Gastrocnemius medialis (tissue), 4 donors: Measurements from ENCODE around the gene MEP1A. TPM values are rescaled to one million over a fixed set of nuclear protein-coding genes. Genes with fewer than 3 reads are reported as not detected.
"Not testable (repeated sequence)": the region's sequence is repeated elsewhere in the genome, so short reads cannot be mapped to it uniquely, and the experiment has no call there.

ENCODE experiments used
- ATAC-seq, 2 donors: fragments of 150-250 bp; one replicate each; pipeline ENCODE4 v1.9.1; 2016
- DNase-seq, 2 donors: peaks; one replicate each; pipeline ENCODE4 v3.0.0-alpha.2; 2019
- H3K27ac ChIP-seq, 4 donors: fragments of 200-600 bp; sonication (generic); 1 replicate in 1 of 4; 2 replicates in 3 of 4; pipeline ENCODE4 v1.5.1; 2016 to 2018; ENCODE audit warnings: mild to moderate bottlenecking in 2 of 4, moderate library complexity in 1 of 4
- H3K27me3 ChIP-seq, 3 donors: fragments of 200-600 bp; sonication (generic) in 2 of 3; 1 replicate in 1 of 3; 2 replicates in 2 of 3; pipeline versions ENCODE4 v1.5.1 to v1.6.0; 2016 to 2019; ENCODE audit warnings: mild to moderate bottlenecking in 1 of 3, moderate library complexity in 1 of 3
- H3K36me3 ChIP-seq, 2 donors: fragments of 200-600 bp; sonication (generic) in 1 of 2; one replicate each; pipeline ENCODE4 v1.5.1; 2017 to 2018
- H3K4me1 ChIP-seq, 2 donors: fragments of 200-600 bp; sonication (generic) in 1 of 2; one replicate each; pipeline ENCODE4 v1.5.1; 2016 to 2017; ENCODE audit warnings: mild to moderate bottlenecking in 2 of 2
- H3K4me3 ChIP-seq, 4 donors: fragments of 200-600 bp; sonication (generic) in 3 of 4; 1 replicate in 1 of 4; 2 replicates in 3 of 4; pipeline ENCODE4 v1.5.1; 2016 to 2019; ENCODE audit warnings: mild to moderate bottlenecking in 2 of 4
- H3K9me3 ChIP-seq, 3 donors: fragments of 200-600 bp; sonication (generic) in 2 of 3; 1 replicate in 1 of 3; 2 replicates in 2 of 3; pipeline ENCODE4 v1.5.1; 2016 to 2019
- POLR2A ChIP-seq, 2 donors: fragments of 450-650 bp; IDR thresholded peaks; one replicate each; pipeline ENCODE4 v1.6.1; 2017; ENCODE audit warnings: antibody characterized with exemption in 2 of 2, mild to moderate bottlenecking in 2 of 2, moderate library complexity in 2 of 2
- in situ Hi-C, 4 donors: fragments of 200-750 bp; cut with MboI; loops; one replicate each; pipeline versions ENCODE4 v1.15.0 to v1.8.0; 2017; ENCODE audit warnings: low sequenced_read_pairs in 4 of 4
- intact Hi-C: fragments of 100-400 bp; cut with DNase I; formaldehyde crosslinking; loops from one replicate; pipeline ENCODE4 v1.15.1; 2023; ENCODE audit warnings: low total_unique reads
- total RNA-seq, 4 donors: library from RNA; depleted of rRNA; stranded (reverse); fragments of >200 nt; gene quantifications; one replicate each; pipeline versions ENCODE4 v1.1.0 to v1.2.3, GENCODE V29; 2016
- TF ChIP-seq, protein P1 (sequence below), 5 experiments: fragments of 450-650 bp in 3 of 5; fragments of 200-600 bp in 2 of 5; sonication (generic) in 2 of 5; IDR thresholded peaks in 4 of 5; conservative IDR thresholded peaks in 1 of 5; 1 replicate in 4 of 5; 2 replicates in 1 of 5; pipeline ENCODE4 v1.5.1; 2016 to 2019; ENCODE audit warnings: antibody characterized with exemption in 5 of 5, mild to moderate bottlenecking in 3 of 5, moderate library complexity in 3 of 5

MEP1A gene
- total RNA-seq, 4 donors from 2014 or later: 1.00 TPM; not detected in 3

DNA sequence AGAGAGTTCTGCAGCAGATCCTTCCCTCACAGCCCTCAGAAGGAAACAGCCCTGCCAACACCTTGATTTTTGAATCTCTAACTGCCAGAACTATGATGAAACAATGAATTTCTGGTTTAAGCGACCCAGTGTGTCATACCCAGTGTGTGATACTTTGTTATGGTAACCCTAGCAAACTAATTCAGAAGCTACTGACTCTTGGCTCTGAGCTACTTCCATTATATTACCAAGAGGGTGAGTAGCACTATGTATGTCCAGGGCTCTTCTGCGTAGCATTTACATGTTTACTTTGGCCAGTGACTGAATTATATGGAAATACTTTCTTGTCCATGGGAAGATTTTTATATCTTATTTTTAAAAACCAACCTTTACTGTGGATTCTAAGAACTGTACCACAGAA, 29.7 kb upstream of the MEP1A start:
- Histone ChIP-seq H3K36me3 (no peaks in the 10 kb centered on the region), H3K4me1 (peaks cover 0 to 3% of the 10 kb centered on the region in 2 donors), H3K27ac (no peak overlapping the region), H3K27me3 (no peaks in the 10 kb centered on the region), H3K9me3 (peaks cover 0 to 5% (median 0%) of the 10 kb centered on the region in 3 donors), H3K4me3 (no peak overlapping the region)
- TF ChIP-seq, protein P1, sequence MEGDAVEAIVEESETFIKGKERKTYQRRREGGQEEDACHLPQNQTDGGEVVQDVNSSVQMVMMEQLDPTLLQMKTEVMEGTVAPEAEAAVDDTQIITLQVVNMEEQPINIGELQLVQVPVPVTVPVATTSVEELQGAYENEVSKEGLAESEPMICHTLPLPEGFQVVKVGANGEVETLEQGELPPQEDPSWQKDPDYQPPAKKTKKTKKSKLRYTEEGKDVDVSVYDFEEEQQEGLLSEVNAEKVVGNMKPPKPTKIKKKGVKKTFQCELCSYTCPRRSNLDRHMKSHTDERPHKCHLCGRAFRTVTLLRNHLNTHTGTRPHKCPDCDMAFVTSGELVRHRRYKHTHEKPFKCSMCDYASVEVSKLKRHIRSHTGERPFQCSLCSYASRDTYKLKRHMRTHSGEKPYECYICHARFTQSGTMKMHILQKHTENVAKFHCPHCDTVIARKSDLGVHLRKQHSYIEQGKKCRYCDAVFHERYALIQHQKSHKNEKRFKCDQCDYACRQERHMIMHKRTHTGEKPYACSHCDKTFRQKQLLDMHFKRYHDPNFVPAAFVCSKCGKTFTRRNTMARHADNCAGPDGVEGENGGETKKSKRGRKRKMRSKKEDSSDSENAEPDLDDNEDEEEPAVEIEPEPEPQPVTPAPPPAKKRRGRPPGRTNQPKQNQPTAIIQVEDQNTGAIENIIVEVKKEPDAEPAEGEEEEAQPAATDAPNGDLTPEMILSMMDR (IDR thresholded peaks at IDR 0.05 in 4 of 5, conservative IDR thresholded peaks at IDR 0.05 in 1 of 5): no peak
- TF ChIP-seq POLR2A (IDR thresholded peaks at IDR 0.05): no peak
- ATAC-seq (no peak), DNase-seq (no peak)
- intact Hi-C loops: no loop called here
- in situ Hi-C loops: no loop called here

GRCh38 chr6:46764280-46764679, 28.9 kb upstream of the MEP1A start:
- H3K27ac ChIP-seq, H3K27me3 ChIP-seq, ATAC-seq, H3K36me3 ChIP-seq, in situ Hi-C loops, H3K4me1 ChIP-seq, H3K4me3 ChIP-seq, H3K9me3 ChIP-seq, intact Hi-C loops, DNase-seq: not testable (repeated sequence)

DNA sequence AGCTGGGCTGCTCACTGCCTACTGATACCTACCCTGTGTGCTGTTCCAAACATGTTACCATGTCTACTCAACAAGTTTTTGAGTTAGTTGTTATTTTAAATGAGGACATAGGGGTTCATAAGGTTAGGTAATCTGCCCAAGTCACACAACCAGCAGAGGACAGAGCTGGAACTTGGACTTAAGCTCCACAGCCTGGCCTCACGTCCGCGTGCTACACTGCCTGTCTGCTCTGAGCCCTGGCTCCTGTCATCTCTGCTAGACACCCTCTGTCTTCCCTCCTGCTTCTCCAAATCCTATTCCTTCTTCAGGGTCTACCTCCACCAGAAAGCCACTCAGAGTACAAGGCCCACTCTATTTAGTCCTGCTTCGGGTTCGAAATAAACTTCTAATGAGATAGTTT, 28.2 kb upstream of the MEP1A start:
- Histone ChIP-seq H3K4me1 (peaks cover 0 to 3% of the 10 kb centered on the region in 2 donors), H3K36me3 (no peaks in the 10 kb centered on the region), H3K9me3 (peaks cover 0 to 5% (median 0%) of the 10 kb centered on the region in 3 donors), H3K27me3 (no peaks in the 10 kb centered on the region), H3K4me3 (no peak overlapping the region), H3K27ac (no peak overlapping the region)
- DNase-seq: no peak
- no peak for ATAC-seq
- TF ChIP-seq, protein P1 (IDR thresholded peaks at IDR 0.05 in 4 of 5, conservative IDR thresholded peaks at IDR 0.05 in 1 of 5): no peak
- no peak for TF ChIP-seq POLR2A (IDR thresholded peaks at IDR 0.05)
- in situ Hi-C loops: no loop called here
- intact Hi-C loops: no loop called here

DNA sequence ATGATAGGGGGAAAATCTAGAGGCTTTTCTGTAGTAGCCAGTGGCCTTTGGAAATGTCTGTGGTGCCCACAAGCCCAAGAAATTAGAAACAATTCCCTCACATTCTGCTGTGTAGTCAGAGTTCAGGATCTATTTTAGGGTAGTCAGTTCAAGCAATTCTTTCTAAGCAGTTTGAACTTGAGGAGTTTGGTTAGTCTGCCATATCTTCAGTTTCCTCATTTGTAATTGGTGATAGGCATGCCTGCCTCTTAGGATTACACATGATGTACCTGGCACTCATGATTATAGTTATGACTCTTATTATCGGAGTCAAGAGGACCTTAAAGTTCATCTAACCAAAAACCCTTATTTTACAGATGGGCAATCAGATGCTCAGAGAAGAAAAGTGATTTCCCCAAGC, 21.2 kb upstream of the MEP1A start:
- H3K27ac ChIP-seq: no peak overlapping the region

GRCh38 chr6:46772762-46773161, 20.4 kb upstream of the MEP1A start:
- in situ Hi-C loops: no loop called here
- no peak for TF ChIP-seq POLR2A (IDR thresholded peaks at IDR 0.05)
- TF ChIP-seq, protein P1 (IDR thresholded peaks at IDR 0.05 in 4 of 5, conservative IDR thresholded peaks at IDR 0.05 in 1 of 5): no peak
- peak; percentile 26 to 56 for ATAC-seq
- H3K36me3 ChIP-seq: no peaks in the 10 kb centered on the region
- H3K27ac ChIP-seq: no peak overlapping the region
- no peaks in the 10 kb centered on the region for H3K27me3 ChIP-seq
- intact Hi-C loops: no loop called here
- peak; percentile 6 to 38 for DNase-seq
- no peak overlapping the region for H3K4me3 ChIP-seq
- no peaks in the 10 kb centered on the region for H3K9me3 ChIP-seq
- peaks cover 0 to 11% of the 10 kb centered on the region in 2 donors for H3K4me1 ChIP-seq

More for the DNA sequence above, 21.2 kb upstream of the MEP1A start:
- ATAC-seq: no peak
- no peak for DNase-seq
- no peak overlapping the region for H3K4me3 ChIP-seq
- no peak for TF ChIP-seq POLR2A (IDR thresholded peaks at IDR 0.05)
- TF ChIP-seq, protein P1 (IDR thresholded peaks at IDR 0.05 in 4 of 5, conservative IDR thresholded peaks at IDR 0.05 in 1 of 5): no peak
- no peaks in the 10 kb centered on the region for H3K27me3 ChIP-seq
- peaks cover 0 to 5% (median 0%) of the 10 kb centered on the region in 3 donors for H3K9me3 ChIP-seq
- H3K4me1 ChIP-seq: peaks cover 0 to 11% of the 10 kb centered on the region in 2 donors
- in situ Hi-C loops (no loop called here), intact Hi-C loops (no loop called here)
- H3K36me3 ChIP-seq: no peaks in the 10 kb centered on the region
